GM21447 (cell line): ENCODE results near the gene WASHC2A.
"Not testable (repeated sequence)": the region's sequence is repeated elsewhere in the genome, so short reads cannot be mapped to it uniquely, and the experiment has no call there.

ENCODE experiments used
- ATAC-seq: cut with Tn5 transposase; IDR thresholded peaks from one replicate; pipeline ENCODE4 v1.9.1; 2021; ENCODE audit not compliant: unreplicated experiment

Gene WASHC2A

GRCh38 chr10:50132841-50133240 lies 65.1 kb downstream of the WASHC2A start:
- not testable (repeated sequence) for ATAC-seq

GRCh38 chr10:50143512-50144174 lies 75.9 kb downstream of the WASHC2A start:
- ATAC-seq: not testable (repeated sequence)

- ATAC-seq: not testable (repeated sequence)
These were observed 77.8 kb downstream of the WASHC2A start for GRCh38 chr10:50145575-50145974.

- ATAC-seq: no peak
These were observed 85.1 kb downstream of the WASHC2A start for GRCh38 chr10:50152792-50153272.

GRCh38 chr10:50157868-50158267 lies 90.1 kb downstream of the WASHC2A start:
- ATAC-seq: not testable (repeated sequence)

- not testable (repeated sequence) for ATAC-seq
These were observed 92.1 kb downstream of the WASHC2A start for GRCh38 chr10:50159856-50160255.

GRCh38 chr10:50165038-50165437 lies 97.3 kb downstream of the WASHC2A start:
- not testable (repeated sequence) for ATAC-seq

- not testable (repeated sequence) for ATAC-seq
These were observed 100.1 kb downstream of the WASHC2A start for GRCh38 chr10:50167833-50168232.

GRCh38 chr10:50169506-50169905 lies 101.8 kb downstream of the WASHC2A start:
- not testable (repeated sequence) for ATAC-seq

- ATAC-seq: not testable (repeated sequence)
These were observed 107.2 kb downstream of the WASHC2A start for GRCh38 chr10:50174788-50175525.
